GM12878 (cell line): Measurements from ENCODE around the gene SLITRK1. TPM values are rescaled to one million over a fixed set of nuclear protein-coding genes. Genes with fewer than 3 reads are reported as not detected.

Experiments used
- ATAC-seq: fragments of 200-7000 bp; cut with Tn5 transposase; 3 replicates; pipeline ENCODE4 v1.9.1; 2020; ENCODE audit warnings: mild to moderate bottlenecking, moderate library complexity
- BruUV-seq: library from RNA; stranded (reverse); fragments of 400-500 nt; replicated peaks from 2 replicates; lab custom pipeline; 2021; lab: Mats Ljungman, UMichigan
- CTCF ChIA-PET: fragments of 300-600 bp; sonication (Branson Sonifier 250); formaldehyde crosslinking; extraction: SDS; loops from one replicate; lab custom pipeline; 2021; ENCODE audit warnings: inconsistent platforms; lab: Yijun Ruan, JAX
- POLR2A ChIA-PET: fragments of 350-600 bp; formaldehyde crosslinking; extraction: SDS; loops from one replicate; lab custom pipeline; 2021; ENCODE audit warnings: inconsistent platforms; lab: Charles Lee
- RAD21 ChIA-PET: fragments of 300-600 bp; sonication (Branson Sonifier 250); formaldehyde crosslinking; loops from one replicate; lab custom pipeline; 2023; ENCODE audit warnings: antibody characterized with exemption; ENCODE audit not compliant: unreplicated experiment; lab: Charles Lee
- SMC1A ChIA-PET: fragments of 300-600 bp; sonication (Branson Sonifier 250); formaldehyde crosslinking; loops from one replicate; lab custom pipeline; 2023; ENCODE audit not compliant: unreplicated experiment, uncharacterized antibody; lab: Charles Lee
- DNase-seq: peaks from one replicate; pipeline ENCODE4 v3.0.0-alpha.2; 2011; ENCODE audit warnings: low read depth, low spot score
- FAIRE-seq: peaks from 3 replicates; lab custom pipeline; 2011; peaks lifted over from hg19 to GRCh38; lab: Jason Lieb, UNC
- H2AFZ ChIP-seq: 2 replicates; pipeline ENCODE4 v1.6.0; 2011; ENCODE audit warnings: low read depth, low read length, control low read depth; ENCODE audit not compliant: control insufficient read depth
- H3K27ac ChIP-seq: 2 replicates; pipeline ENCODE4 v1.5.1; 2011; ENCODE audit warnings: control low read depth; ENCODE audit not compliant: control insufficient read depth, insufficient read depth
- H3K27me3 ChIP-seq, 2 experiments: replicated peaks in 1 of 2; 2 replicates each; pipeline versions ENCODE4 v1.6.0 to v1.6.1; 2011; ENCODE audit warnings: low read length in 1 of 2; ENCODE audit not compliant: control insufficient read depth in 2 of 2, insufficient read depth in 2 of 2
- H3K36me3 ChIP-seq, 2 experiments: 2 replicates each; pipeline ENCODE4 v1.5.1; 2011; ENCODE audit warnings: low read length in 1 of 2; ENCODE audit not compliant: control insufficient read depth in 2 of 2, insufficient read depth in 2 of 2
- H3K4me1 ChIP-seq: 2 replicates; pipeline ENCODE4 v1.6.1; 2011; ENCODE audit warnings: mild to moderate bottlenecking, low read length, moderate library complexity, mixed read lengths; ENCODE audit not compliant: control insufficient read depth, insufficient read depth
- H3K4me2 ChIP-seq: 2 replicates; pipeline ENCODE4 v1.6.0; 2011; ENCODE audit warnings: control low read depth; ENCODE audit not compliant: control insufficient read depth, insufficient read depth
- H3K4me3 ChIP-seq: fragments of 200-600 bp; sonication (generic); 2 replicates; pipeline ENCODE4 v1.5.1; 2016
- H3K79me2 ChIP-seq: 2 replicates; pipeline ENCODE4 v1.6.0; 2011; ENCODE audit warnings: low read length; ENCODE audit not compliant: control insufficient read depth, insufficient read depth
- H3K9ac ChIP-seq: 2 replicates; pipeline ENCODE4 v1.8.0; 2011; ENCODE audit warnings: low read length, control low read depth, mixed read lengths; ENCODE audit not compliant: control insufficient read depth, insufficient read depth
- H3K9me3 ChIP-seq: replicated peaks from 3 replicates; pipeline ENCODE4 v1.5.1; 2011; ENCODE audit warnings: mild to moderate bottlenecking, low read length; ENCODE audit not compliant: control insufficient read depth, insufficient read depth
- H4K20me1 ChIP-seq: 2 replicates; pipeline ENCODE4 v1.6.0; 2011; ENCODE audit not compliant: control insufficient read depth, insufficient read depth
- ATF2 ChIP-seq: IDR thresholded peaks from 2 replicates; pipeline ENCODE4 v1.6.1; 2012; ENCODE audit warnings: low read length, inconsistent platforms
- ATF3 ChIP-seq: IDR thresholded peaks from 2 replicates; pipeline ENCODE4 v1.6.1; 2011; ENCODE audit warnings: low read depth, mild to moderate bottlenecking, low read length, moderate library complexity, borderline replicate concordance; ENCODE audit errors: extremely low read depth
- ATF7 ChIP-seq: fragments of 450-650 bp; IDR thresholded peaks from 2 replicates; pipeline ENCODE4 v1.6.1; 2016; ENCODE audit warnings: low read depth, mild to moderate bottlenecking
- BACH1 ChIP-seq: fragments of 450-650 bp; IDR thresholded peaks from 2 replicates; pipeline ENCODE4 v1.6.1; 2017; ENCODE audit warnings: mild to moderate bottlenecking, borderline replicate concordance
- CHD2 ChIP-seq: IDR thresholded peaks from 2 replicates; pipeline ENCODE4 v1.6.1; 2011; ENCODE audit warnings: low read depth, low read length, improper control_type of control experiment, borderline replicate concordance
- EED ChIP-seq: sonication (generic); IDR thresholded peaks from 2 replicates; pipeline ENCODE4 v1.6.1; 2016; ENCODE audit warnings: antibody characterized with exemption, low read depth
- HDGF ChIP-seq: fragments of 450-650 bp; IDR thresholded peaks from 2 replicates; pipeline ENCODE4 v1.6.1; 2016; ENCODE audit warnings: antibody characterized with exemption
- IRF4 ChIP-seq: IDR thresholded peaks from 2 replicates; pipeline ENCODE4 v1.6.1; 2011; ENCODE audit warnings: low read depth, low read length
- NFIC ChIP-seq: IDR thresholded peaks from 2 replicates; pipeline ENCODE4 v1.6.1; 2012; ENCODE audit warnings: low read depth, mild to moderate bottlenecking, inconsistent platforms, low read length, moderate library complexity
- SMARCA5 ChIP-seq: fragments of 450-650 bp; IDR thresholded peaks from 2 replicates; pipeline ENCODE4 v1.6.1; 2017; ENCODE audit warnings: mild to moderate bottlenecking
- STAT1 ChIP-seq: fragments of 450-650 bp; conservative IDR thresholded peaks from 2 replicates; pipeline ENCODE4 v1.6.1; 2014; ENCODE audit warnings: antibody characterized with exemption, mild to moderate bottlenecking
- WGBS: methylation state at CpG from one replicate; pipeline ENCODE4 v1.1.6; 2016; ENCODE audit warnings: low lambda C conversion rate; ENCODE audit not compliant: insufficient replicate concordance, insufficient coverage; ENCODE audit errors: missing lambda C conversion rate; 5-methylcytosine and 5-hydroxymethylcytosine counted together
- in situ Hi-C: fragments of 300-500 bp; cut with MboI; formaldehyde crosslinking; loops from 9 replicates; pipeline ENCODE4 v1.14.3; 2018; ENCODE audit warnings: mixed read lengths
- intact Hi-C: fragments of 100-400 bp; cut with micrococcal nuclease; formaldehyde crosslinking; loops from one replicate; pipeline ENCODE4 v1.14.2; 2022; ENCODE audit not compliant: unreplicated experiment
- polyA plus RNA-seq, 11 experiments: library from polyadenylated mRNA; depleted of rRNA in 4 of 11; unstranded in 6 of 11; stranded (reverse) in 5 of 11; fragments of >200 nt; fragmentation: Nextera tagmentation in 4 of 11; fragmentation: Illumina TruSeq in 1 of 11; extraction: Ambion mirVana in 4 of 11; extraction: Trizol in 1 of 11; gene quantifications; 1 replicate in 1 of 11; 2 replicates in 10 of 11; pipeline versions ENCODE4 v1.2.1 to v1.2.3, GENCODE V29; 2011 to 2016; ENCODE audit warnings: inconsistent platforms in 2 of 11, missing spikeins in 2 of 11, low read depth in 1 of 11
- total RNA-seq, 4 experiments: library from RNA; depleted of rRNA in 3 of 4; stranded (reverse); fragments of >200 nt in 3 of 4; fragmentation: Illumina TruSeq in 1 of 4; extraction: Trizol in 1 of 4; gene quantifications; 2 replicates each; pipeline versions ENCODE4 v1.2.1 to v1.2.3, GENCODE V29; 2013 to 2021
- TF ChIP-seq, protein P1 (sequence below): fragments of 450-650 bp; IDR thresholded peaks from 2 replicates; pipeline ENCODE4 v1.6.1; 2017; ENCODE audit warnings: mild to moderate bottlenecking, low read depth, inconsistent platforms; ENCODE audit not compliant: poor library complexity, severe bottlenecking
- TF ChIP-seq, protein P2 (sequence below): fragments of 450-650 bp; conservative IDR thresholded peaks from 2 replicates; pipeline ENCODE4 v1.6.1; 2017; ENCODE audit warnings: mild to moderate bottlenecking, moderate library complexity

Gene SLITRK1
- total and polyA plus RNA-seq, 10 of the 15 experiments (the other 5 are each of a cell fraction or from before 2014, with no cell fraction given) = 0.03 to 0.78 (median 0.26) TPM

GRCh38 chr13:83879431-83880171 is 2.7 kb downstream of the SLITRK1 start:
- no peak for FAIRE-seq
- POLR2A ChIA-PET = no interaction called here

More at GRCh38 chr13:83879431-83880171, 2.7 kb downstream of the SLITRK1 start:
- in situ Hi-C loops = no loop called here
- Histone ChIP-seq H3K9ac (no peak overlapping the region), H3K79me2 (no peaks in the 10 kb centered on the region), H3K27me3 (no peaks in the 10 kb centered on the region), H3K4me3 (no peak overlapping the region), H3K9me3 (peaks cover 2% of the 10 kb centered on the region; the same call in 1 of the 3 replicates), H3K36me3 (no peaks in the 10 kb centered on the region), H2AFZ (no peak overlapping the region), H4K20me1 (no peaks in the 10 kb centered on the region), H3K27ac (no peak overlapping the region), H3K4me1 (no peaks in the 10 kb centered on the region), H3K4me2 (no peak overlapping the region)
- ChIA-PET RAD21 (no interaction called here), SMC1A (no interaction called here), CTCF (no interaction called here)
- no TSS peak for BruUV-seq
- no peak for TF ChIP-seq SMARCA5
- TF ChIP-seq, protein P1, sequence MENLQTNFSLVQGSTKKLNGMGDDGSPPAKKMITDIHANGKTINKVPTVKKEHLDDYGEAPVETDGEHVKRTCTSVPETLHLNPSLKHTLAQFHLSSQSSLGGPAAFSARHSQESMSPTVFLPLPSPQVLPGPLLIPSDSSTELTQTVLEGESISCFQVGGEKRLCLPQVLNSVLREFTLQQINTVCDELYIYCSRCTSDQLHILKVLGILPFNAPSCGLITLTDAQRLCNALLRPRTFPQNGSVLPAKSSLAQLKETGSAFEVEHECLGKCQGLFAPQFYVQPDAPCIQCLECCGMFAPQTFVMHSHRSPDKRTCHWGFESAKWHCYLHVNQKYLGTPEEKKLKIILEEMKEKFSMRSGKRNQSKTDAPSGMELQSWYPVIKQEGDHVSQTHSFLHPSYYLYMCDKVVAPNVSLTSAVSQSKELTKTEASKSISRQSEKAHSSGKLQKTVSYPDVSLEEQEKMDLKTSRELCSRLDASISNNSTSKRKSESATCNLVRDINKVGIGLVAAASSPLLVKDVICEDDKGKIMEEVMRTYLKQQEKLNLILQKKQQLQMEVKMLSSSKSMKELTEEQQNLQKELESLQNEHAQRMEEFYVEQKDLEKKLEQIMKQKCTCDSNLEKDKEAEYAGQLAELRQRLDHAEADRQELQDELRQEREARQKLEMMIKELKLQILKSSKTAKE = no peak
- TF ChIP-seq EED = no peak
- no peak for TF ChIP-seq CHD2
- TF ChIP-seq HDGF = no peak
- no peak for TF ChIP-seq NFIC
- TF ChIP-seq, protein P2, sequence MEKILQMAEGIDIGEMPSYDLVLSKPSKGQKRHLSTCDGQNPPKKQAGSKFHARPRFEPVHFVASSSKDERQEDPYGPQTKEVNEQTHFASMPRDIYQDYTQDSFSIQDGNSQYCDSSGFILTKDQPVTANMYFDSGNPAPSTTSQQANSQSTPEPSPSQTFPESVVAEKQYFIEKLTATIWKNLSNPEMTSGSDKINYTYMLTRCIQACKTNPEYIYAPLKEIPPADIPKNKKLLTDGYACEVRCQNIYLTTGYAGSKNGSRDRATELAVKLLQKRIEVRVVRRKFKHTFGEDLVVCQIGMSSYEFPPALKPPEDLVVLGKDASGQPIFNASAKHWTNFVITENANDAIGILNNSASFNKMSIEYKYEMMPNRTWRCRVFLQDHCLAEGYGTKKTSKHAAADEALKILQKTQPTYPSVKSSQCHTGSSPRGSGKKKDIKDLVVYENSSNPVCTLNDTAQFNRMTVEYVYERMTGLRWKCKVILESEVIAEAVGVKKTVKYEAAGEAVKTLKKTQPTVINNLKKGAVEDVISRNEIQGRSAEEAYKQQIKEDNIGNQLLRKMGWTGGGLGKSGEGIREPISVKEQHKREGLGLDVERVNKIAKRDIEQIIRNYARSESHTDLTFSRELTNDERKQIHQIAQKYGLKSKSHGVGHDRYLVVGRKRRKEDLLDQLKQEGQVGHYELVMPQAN = no peak
- no peak for TF ChIP-seq ATF7
- TF ChIP-seq IRF4 = no peak
- no peak for TF ChIP-seq ATF3
- TF ChIP-seq STAT1 = no peak
- no peak for TF ChIP-seq ATF2
- no peak for TF ChIP-seq BACH1
- DNase-seq (no peak), ATAC-seq (no peak)
- intact Hi-C loops = loop anchor here (5.0 kb wide), 1 partner anchor 108 kb away; no protein-coding TSS in a partner anchor
- 58% methylated on average over 31 of the region's 33 CpGs for WGBS
